GM12878 (cell line): ENCODE results near the gene TEKT3. TPM values are rescaled to one million over a fixed set of nuclear protein-coding genes. Genes with fewer than 3 reads are reported as not detected.

Source experiments
- ATAC-seq: fragments of 200-7000 bp; cut with Tn5 transposase; 3 replicates; pipeline ENCODE4 v1.9.1; 2020; ENCODE audit warnings: mild to moderate bottlenecking, moderate library complexity
- BruUV-seq: library from RNA; stranded (reverse); fragments of 400-500 nt; replicated peaks from 2 replicates; lab custom pipeline; 2021; lab: Mats Ljungman, UMichigan
- CTCF ChIA-PET: fragments of 300-600 bp; sonication (Branson Sonifier 250); formaldehyde crosslinking; extraction: SDS; loops from one replicate; lab custom pipeline; 2021; ENCODE audit warnings: inconsistent platforms; lab: Yijun Ruan, JAX
- POLR2A ChIA-PET: fragments of 350-600 bp; formaldehyde crosslinking; extraction: SDS; loops from one replicate; lab custom pipeline; 2021; ENCODE audit warnings: inconsistent platforms; lab: Charles Lee
- RAD21 ChIA-PET: fragments of 300-600 bp; sonication (Branson Sonifier 250); formaldehyde crosslinking; loops from one replicate; lab custom pipeline; 2023; ENCODE audit warnings: antibody characterized with exemption; ENCODE audit not compliant: unreplicated experiment; lab: Charles Lee
- SMC1A ChIA-PET: fragments of 300-600 bp; sonication (Branson Sonifier 250); formaldehyde crosslinking; loops from one replicate; lab custom pipeline; 2023; ENCODE audit not compliant: unreplicated experiment, uncharacterized antibody; lab: Charles Lee
- DNase-seq: peaks from one replicate; pipeline ENCODE4 v3.0.0-alpha.2; 2011; ENCODE audit warnings: low read depth, low spot score
- FAIRE-seq: peaks from 3 replicates; lab custom pipeline; 2011; peaks lifted over from hg19 to GRCh38; lab: Jason Lieb, UNC
- H2AFZ ChIP-seq: 2 replicates; pipeline ENCODE4 v1.6.0; 2011; ENCODE audit warnings: low read depth, low read length, control low read depth; ENCODE audit not compliant: control insufficient read depth
- H3K27ac ChIP-seq: 2 replicates; pipeline ENCODE4 v1.5.1; 2011; ENCODE audit warnings: control low read depth; ENCODE audit not compliant: control insufficient read depth, insufficient read depth
- H3K27me3 ChIP-seq, 2 experiments: replicated peaks in 1 of 2; 2 replicates each; pipeline versions ENCODE4 v1.6.0 to v1.6.1; 2011; ENCODE audit warnings: low read length in 1 of 2; ENCODE audit not compliant: control insufficient read depth in 2 of 2, insufficient read depth in 2 of 2
- H3K36me3 ChIP-seq, 2 experiments: 2 replicates each; pipeline ENCODE4 v1.5.1; 2011; ENCODE audit warnings: low read length in 1 of 2; ENCODE audit not compliant: control insufficient read depth in 2 of 2, insufficient read depth in 2 of 2
- H3K4me1 ChIP-seq: 2 replicates; pipeline ENCODE4 v1.6.1; 2011; ENCODE audit warnings: mild to moderate bottlenecking, low read length, moderate library complexity, mixed read lengths; ENCODE audit not compliant: control insufficient read depth, insufficient read depth
- H3K4me2 ChIP-seq: 2 replicates; pipeline ENCODE4 v1.6.0; 2011; ENCODE audit warnings: control low read depth; ENCODE audit not compliant: control insufficient read depth, insufficient read depth
- H3K4me3 ChIP-seq: fragments of 200-600 bp; sonication (generic); 2 replicates; pipeline ENCODE4 v1.5.1; 2016
- H3K79me2 ChIP-seq: 2 replicates; pipeline ENCODE4 v1.6.0; 2011; ENCODE audit warnings: low read length; ENCODE audit not compliant: control insufficient read depth, insufficient read depth
- H3K9ac ChIP-seq: 2 replicates; pipeline ENCODE4 v1.8.0; 2011; ENCODE audit warnings: low read length, control low read depth, mixed read lengths; ENCODE audit not compliant: control insufficient read depth, insufficient read depth
- H3K9me3 ChIP-seq: replicated peaks from 3 replicates; pipeline ENCODE4 v1.5.1; 2011; ENCODE audit warnings: mild to moderate bottlenecking, low read length; ENCODE audit not compliant: control insufficient read depth, insufficient read depth
- H4K20me1 ChIP-seq: 2 replicates; pipeline ENCODE4 v1.6.0; 2011; ENCODE audit not compliant: control insufficient read depth, insufficient read depth
- HSF1 ChIP-seq: fragments of 150-350 bp; IDR thresholded peaks from 2 replicates; pipeline ENCODE4 v1.6.1; 2014; ENCODE audit warnings: mild to moderate bottlenecking, low read depth, low read length
- RUNX3 ChIP-seq: IDR thresholded peaks from 2 replicates; pipeline ENCODE4 v1.6.1; 2012; ENCODE audit warnings: low read length, inconsistent platforms
- SPI1 ChIP-seq: IDR thresholded peaks from 2 replicates; pipeline ENCODE4 v1.6.1; 2011; ENCODE audit warnings: low read depth, mild to moderate bottlenecking, low read length, moderate library complexity, borderline replicate concordance; ENCODE audit not compliant: insufficient read depth
- WGBS: methylation state at CpG from one replicate; pipeline ENCODE4 v1.1.6; 2016; ENCODE audit warnings: low lambda C conversion rate; ENCODE audit not compliant: insufficient replicate concordance, insufficient coverage; ENCODE audit errors: missing lambda C conversion rate; 5-methylcytosine and 5-hydroxymethylcytosine counted together
- in situ Hi-C: fragments of 300-500 bp; cut with MboI; formaldehyde crosslinking; loops from 9 replicates; pipeline ENCODE4 v1.14.3; 2018; ENCODE audit warnings: mixed read lengths
- intact Hi-C: fragments of 100-400 bp; cut with micrococcal nuclease; formaldehyde crosslinking; loops from one replicate; pipeline ENCODE4 v1.14.2; 2022; ENCODE audit not compliant: unreplicated experiment
- polyA plus RNA-seq, 11 experiments: library from polyadenylated mRNA; depleted of rRNA in 4 of 11; unstranded in 6 of 11; stranded (reverse) in 5 of 11; fragments of >200 nt; fragmentation: Nextera tagmentation in 4 of 11; fragmentation: Illumina TruSeq in 1 of 11; extraction: Ambion mirVana in 4 of 11; extraction: Trizol in 1 of 11; gene quantifications; 1 replicate in 1 of 11; 2 replicates in 10 of 11; pipeline versions ENCODE4 v1.2.1 to v1.2.3, GENCODE V29; 2011 to 2016; ENCODE audit warnings: inconsistent platforms in 2 of 11, missing spikeins in 2 of 11, low read depth in 1 of 11
- total RNA-seq, 4 experiments: library from RNA; depleted of rRNA in 3 of 4; stranded (reverse); fragments of >200 nt in 3 of 4; fragmentation: Illumina TruSeq in 1 of 4; extraction: Trizol in 1 of 4; gene quantifications; 2 replicates each; pipeline versions ENCODE4 v1.2.1 to v1.2.3, GENCODE V29; 2013 to 2021
- TF ChIP-seq, protein P1 (sequence below): fragments of 450-650 bp; formaldehyde crosslinking; IDR thresholded peaks from 2 replicates; pipeline ENCODE4 v1.4.0; 2022; ENCODE audit warnings: mild to moderate bottlenecking, moderate library complexity

Gene TEKT3
- total and polyA plus RNA-seq, 10 of the 15 experiments (the other 5 are each of a cell fraction or from before 2014, with no cell fraction given): 0.15 TPM; not detected in 9

DNA sequence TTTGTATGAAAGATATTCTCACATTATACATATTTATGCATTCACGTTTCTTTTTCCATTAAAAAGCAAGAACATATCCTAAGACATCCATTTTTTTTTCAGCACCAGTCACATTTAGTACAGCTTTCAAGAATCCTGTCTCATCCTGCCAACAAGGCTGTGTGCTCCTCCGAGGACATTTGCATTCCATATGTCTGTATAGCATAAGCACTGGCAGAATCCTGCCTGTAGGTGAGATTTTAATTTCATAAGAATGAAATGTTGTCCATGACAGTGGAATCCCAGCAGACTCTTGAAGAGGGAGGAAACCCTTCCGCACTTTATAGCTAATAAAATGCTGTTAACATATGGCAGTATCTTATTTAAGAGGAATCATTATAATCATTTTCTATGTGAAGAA is 73.4 kb downstream of the TEKT3 start:
- no peaks in the 10 kb centered on the region for H3K4me1 ChIP-seq
- BruUV-seq: no TSS peak
- no peak overlapping the region for H3K9ac ChIP-seq
- no peak overlapping the region for H2AFZ ChIP-seq
- in situ Hi-C loops (loop anchor here (25.0 kb wide), 1 partner anchor 719 kb away; the partner anchor contains the start of genes TTC19 and ZSWIM7), intact Hi-C loops (no loop called here)
- no peaks in the 10 kb centered on the region for H3K9me3 ChIP-seq
- no peak for ATAC-seq
- RAD21 ChIA-PET: no interaction called here
- TF ChIP-seq, protein P1, sequence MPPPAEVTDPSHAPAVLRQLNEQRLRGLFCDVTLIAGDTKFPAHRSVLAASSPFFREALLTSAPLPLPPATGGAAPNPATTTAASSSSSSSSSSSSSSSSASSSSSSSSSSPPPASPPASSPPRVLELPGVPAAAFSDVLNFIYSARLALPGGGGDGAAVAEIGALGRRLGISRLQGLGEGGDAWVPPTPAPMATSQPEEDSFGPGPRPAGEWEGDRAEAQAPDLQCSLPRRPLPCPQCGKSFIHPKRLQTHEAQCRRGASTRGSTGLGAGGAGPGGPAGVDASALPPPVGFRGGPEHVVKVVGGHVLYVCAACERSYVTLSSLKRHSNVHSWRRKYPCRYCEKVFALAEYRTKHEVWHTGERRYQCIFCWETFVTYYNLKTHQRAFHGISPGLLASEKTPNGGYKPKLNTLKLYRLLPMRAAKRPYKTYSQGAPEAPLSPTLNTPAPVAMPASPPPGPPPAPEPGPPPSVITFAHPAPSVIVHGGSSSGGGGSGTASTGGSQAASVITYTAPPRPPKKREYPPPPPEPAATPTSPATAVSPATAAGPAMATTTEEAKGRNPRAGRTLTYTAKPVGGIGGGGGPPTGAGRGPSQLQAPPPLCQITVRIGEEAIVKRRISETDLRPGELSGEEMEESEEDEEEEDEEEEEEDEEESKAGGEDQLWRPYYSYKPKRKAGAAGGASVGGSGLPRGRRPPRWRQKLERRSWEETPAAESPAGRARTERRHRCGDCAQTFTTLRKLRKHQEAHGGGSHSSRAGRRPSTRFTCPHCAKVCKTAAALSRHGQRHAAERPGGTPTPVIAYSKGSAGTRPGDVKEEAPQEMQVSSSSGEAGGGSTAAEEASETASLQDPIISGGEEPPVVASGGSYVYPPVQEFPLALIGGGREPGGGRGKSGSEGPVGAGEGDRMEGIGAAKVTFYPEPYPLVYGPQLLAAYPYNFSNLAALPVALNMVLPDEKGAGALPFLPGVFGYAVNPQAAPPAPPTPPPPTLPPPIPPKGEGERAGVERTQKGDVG: no peak
- TF ChIP-seq RUNX3: no peak
- TF ChIP-seq SPI1: no peak
- TF ChIP-seq HSF1: no peak
- no peak for DNase-seq
- SMC1A ChIA-PET: no interaction called here
- H3K4me3 ChIP-seq: no peak overlapping the region
- H3K27me3 ChIP-seq: peaks cover 0 to under 1% of the 10 kb centered on the region in 2 experiments; a peak in 1 of 4 replicates
- no peak overlapping the region for H3K4me2 ChIP-seq
- WGBS: 22% methylated on average over 3 of the region's 3 CpGs
- no peaks in the 10 kb centered on the region for H3K36me3 ChIP-seq
- CTCF ChIA-PET: no interaction called here
- POLR2A ChIA-PET: no interaction called here
- no peak for FAIRE-seq
- H4K20me1 ChIP-seq: no peaks in the 10 kb centered on the region
- H3K79me2 ChIP-seq: no peaks in the 10 kb centered on the region
- no peak overlapping the region for H3K27ac ChIP-seq
